ENCODE results near the gene ATP5MK.

The ATP5MK gene

GRCh38 chr10:103416436-103417147 is 20.3 kb upstream of the ATP5MK start:
- peak; percentile 51 for TF ChIP-seq CTCF (IDR thresholded peaks at IDR 0.05; ENCODE audit: low read depth, low read length)
- Histone ChIP-seq H3K9me3 (ENCODE audit: severe bottlenecking) (no peaks in the 10 kb centered on the region), H3K27ac (no peak overlapping the region), H3K4me3 (ENCODE audit: low read depth, low read length) (no peak overlapping the region), H3K36me3 (peaks cover 93% of the 10 kb centered on the region), H3K27me3 (ENCODE audit: insufficient read depth, low read depth, severe bottlenecking) (no peaks in the 10 kb centered on the region)
- DNase-seq = peak; percentile 71

- Histone ChIP-seq H3K9me3 (ENCODE audit: severe bottlenecking) (no peaks in the 10 kb centered on the region), H3K27ac (peak overlapping the region; percentile 36; the same call in 1 of the 2 replicates), H3K4me3 (ENCODE audit: low read depth, low read length) (no peak overlapping the region), H3K36me3 (peaks cover 96% of the 10 kb centered on the region), H3K27me3 (ENCODE audit: insufficient read depth, low read depth, severe bottlenecking) (no peaks in the 10 kb centered on the region)
- TF ChIP-seq CTCF (IDR thresholded peaks at IDR 0.05; ENCODE audit: low read depth, low read length) = no peak
- DNase-seq = no peak
Observed at GRCh38 chr10:103415581-103415980, 19.3 kb upstream of the ATP5MK start.

- no peak for TF ChIP-seq CTCF (IDR thresholded peaks at IDR 0.05; ENCODE audit: low read depth, low read length)
- H3K27ac ChIP-seq = no peak overlapping the region; the same call in 1 of the 2 replicates
- H3K4me3 ChIP-seq (ENCODE audit: low read depth, low read length) = no peak overlapping the region
- H3K9me3 ChIP-seq (ENCODE audit: severe bottlenecking) = no peaks in the 10 kb centered on the region
- H3K36me3 ChIP-seq = peaks cover 95% of the 10 kb centered on the region
- no peak for DNase-seq
- no peaks in the 10 kb centered on the region for H3K27me3 ChIP-seq (ENCODE audit: insufficient read depth, low read depth, severe bottlenecking)
Observed at GRCh38 chr10:103413564-103413963, 17.3 kb upstream of the ATP5MK start.

GRCh38 chr10:103397191-103397825 is 1.0 kb upstream of the ATP5MK start:
- peaks cover 53% of the 10 kb centered on the region for H3K36me3 ChIP-seq
- H3K27me3 ChIP-seq (ENCODE audit: insufficient read depth, low read depth, severe bottlenecking) = no peaks in the 10 kb centered on the region
- H3K27ac ChIP-seq = peak overlapping the region; percentile 72
- no peak for TF ChIP-seq CTCF (IDR thresholded peaks at IDR 0.05; ENCODE audit: low read depth, low read length)
- H3K9me3 ChIP-seq (ENCODE audit: severe bottlenecking) = no peaks in the 10 kb centered on the region
- DNase-seq = no peak
- H3K4me3 ChIP-seq (ENCODE audit: low read depth, low read length) = peak overlapping the region; percentile 90

GRCh38 chr10:103396789-103397087 is 463 bp upstream of the ATP5MK start:
- no peaks in the 10 kb centered on the region for H3K9me3 ChIP-seq (ENCODE audit: severe bottlenecking)
- H3K27me3 ChIP-seq (ENCODE audit: insufficient read depth, low read depth, severe bottlenecking) = no peaks in the 10 kb centered on the region
- no peak for TF ChIP-seq CTCF (IDR thresholded peaks at IDR 0.05; ENCODE audit: low read depth, low read length)
- H3K4me3 ChIP-seq (ENCODE audit: low read depth, low read length) = peak overlapping the region; percentile 90
- H3K36me3 ChIP-seq = peaks cover 52% of the 10 kb centered on the region
- DNase-seq = no peak
- H3K27ac ChIP-seq = peak overlapping the region; percentile 72

DNA sequence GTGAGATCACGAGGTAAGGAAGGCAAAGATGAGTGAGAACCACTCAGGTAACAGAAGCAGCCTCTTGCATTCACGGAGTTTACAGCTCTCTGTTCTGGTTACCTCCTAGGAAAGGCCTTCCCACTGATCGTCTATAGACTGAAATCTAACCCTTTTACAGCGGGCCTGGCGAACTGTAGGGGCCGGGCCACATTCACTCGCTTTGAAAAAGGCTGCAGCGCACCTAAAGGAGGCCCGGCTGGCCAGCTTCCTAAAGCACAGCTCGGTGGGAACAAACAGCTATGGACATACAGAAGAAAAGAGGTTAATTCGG is 565 bp downstream of the ATP5MK start:
- Histone ChIP-seq H3K36me3 (peaks cover 53% of the 10 kb centered on the region), H3K27me3 (ENCODE audit: insufficient read depth, low read depth, severe bottlenecking) (no peaks in the 10 kb centered on the region), H3K27ac (peak overlapping the region; percentile 87), H3K9me3 (ENCODE audit: severe bottlenecking) (no peaks in the 10 kb centered on the region), H3K4me3 (ENCODE audit: low read depth, low read length) (peak overlapping the region; percentile 90)
- no peak for DNase-seq
- TF ChIP-seq CTCF (IDR thresholded peaks at IDR 0.05; ENCODE audit: low read depth, low read length) = no peak

Measured in WERI-Rb-1 (cell line).